ENCODE results near the gene SLC25A11.
A peak's percentile ranks its signal among the peaks of the same experiment; 100 is the strongest.
"Not testable (repeated sequence)": the region's sequence is repeated elsewhere in the genome, so short reads cannot be mapped to it uniquely, and the experiment has no call there.

The SLC25A11 gene

GRCh38 chr17:4908711-4909496, 30.9 kb downstream of the SLC25A11 start:
- DNase-seq (ENCODE audit: insufficient read length, low spot score) (peak; percentile 59), FAIRE-seq (no peak)
- peak; percentile 49 for TF ChIP-seq CTCF (IDR thresholded peaks at IDR 0.05; ENCODE audit: insufficient read depth, missing control alignments)

GRCh38 chr17:4908301-4908700, 31.5 kb downstream of the SLC25A11 start:
- FAIRE-seq = no peak
- DNase-seq (ENCODE audit: insufficient read length, low spot score) = no peak
- no peak for TF ChIP-seq CTCF (IDR thresholded peaks at IDR 0.05; ENCODE audit: insufficient read depth, missing control alignments)

- DNase-seq (ENCODE audit: insufficient read length, low spot score); FAIRE-seq: not testable (repeated sequence)
Observed at GRCh38 chr17:4906642-4907041, 33.2 kb downstream of the SLC25A11 start.

- DNase-seq (ENCODE audit: insufficient read length, low spot score) (peak; percentile 42), FAIRE-seq (peak; percentile 82)
- peak; percentile 56 for TF ChIP-seq CTCF (IDR thresholded peaks at IDR 0.05; ENCODE audit: insufficient read depth, missing control alignments)
Observed at GRCh38 chr17:4903051-4903818, 36.6 kb downstream of the SLC25A11 start, which contains the start of gene CHRNE. Gene CHRNE, minus strand, starts transcription at chr17:4903098. Its CDS starts 35 bp downstream, at chr17:4903063.

GRCh38 chr17:4902540-4902939, 37.3 kb downstream of the SLC25A11 start:
- DNase-seq (ENCODE audit: insufficient read length, low spot score) = no peak
- FAIRE-seq = no peak
- no peak for TF ChIP-seq CTCF (IDR thresholded peaks at IDR 0.05; ENCODE audit: insufficient read depth, missing control alignments)

GRCh38 chr17:4901648-4902344, 38.0 kb downstream of the SLC25A11 start:
- DNase-seq (ENCODE audit: insufficient read length, low spot score) = no peak
- FAIRE-seq = no peak
- no peak for TF ChIP-seq CTCF (IDR thresholded peaks at IDR 0.05; ENCODE audit: insufficient read depth, missing control alignments)

GRCh38 chr17:4901108-4901647, 38.7 kb downstream of the SLC25A11 start:
- DNase-seq (ENCODE audit: insufficient read length, low spot score) (no peak), FAIRE-seq (no peak)

More at GRCh38 chr17:4901108-4901647, 38.7 kb downstream of the SLC25A11 start:
- no peak for TF ChIP-seq CTCF (IDR thresholded peaks at IDR 0.05; ENCODE audit: insufficient read depth, missing control alignments)

Measured in D721Med (cell line).